ENCODE results near the gene KERA. TPM values are rescaled to one million over a fixed set of nuclear protein-coding genes. Genes with fewer than 3 reads are reported as not detected.

The KERA gene
- total RNA-seq, 1 donor from 2014 or later, result not detected

GRCh38 chr12:91023326-91024004 is 34.4 kb downstream of the KERA start:
- no peak overlapping the region for H3K27ac Mint-ChIP-seq
- no peaks in the 10 kb centered on the region for H3K4me1 Mint-ChIP-seq (ENCODE audit: low read depth)
- no peak overlapping the region for H3K4me3 Mint-ChIP-seq (ENCODE audit: low read depth)
- H3K9me3 Mint-ChIP-seq, result no peaks in the 10 kb centered on the region
- intact Hi-C loops (cut with micrococcal nuclease), result no loop called here
- H3K27me3 Mint-ChIP-seq (ENCODE audit: low read depth), result peaks cover 2% of the 10 kb centered on the region
- no peaks in the 10 kb centered on the region for H3K36me3 Mint-ChIP-seq (ENCODE audit: low read depth)
- DNase-seq (ENCODE audit: low spot score), result no peak

- Mint-ChIP-seq H3K4me1 (ENCODE audit: low read depth) (no peaks in the 10 kb centered on the region), H3K27me3 (ENCODE audit: low read depth) (peaks cover 2% of the 10 kb centered on the region), H3K4me3 (ENCODE audit: low read depth) (no peak overlapping the region), H3K36me3 (ENCODE audit: low read depth) (no peaks in the 10 kb centered on the region), H3K9me3 (no peaks in the 10 kb centered on the region), H3K27ac (no peak overlapping the region)
- intact Hi-C loops (cut with micrococcal nuclease), result no loop called here
- no peak for DNase-seq (ENCODE audit: low spot score)
These were observed 36.7 kb downstream of the KERA start for GRCh38 chr12:91021076-91021475.

- no peak for DNase-seq (ENCODE audit: low spot score)
- Mint-ChIP-seq H3K4me3 (ENCODE audit: low read depth) (no peak overlapping the region), H3K27ac (no peak overlapping the region), H3K36me3 (ENCODE audit: low read depth) (no peaks in the 10 kb centered on the region), H3K4me1 (ENCODE audit: low read depth) (no peaks in the 10 kb centered on the region), H3K27me3 (ENCODE audit: low read depth) (peaks cover 2% of the 10 kb centered on the region), H3K9me3 (no peaks in the 10 kb centered on the region)
- intact Hi-C loops (cut with micrococcal nuclease), result no loop called here
These were observed 38.4 kb downstream of the KERA start for GRCh38 chr12:91019455-91019854.

- no peak overlapping the region for H3K27ac Mint-ChIP-seq
- H3K9me3 Mint-ChIP-seq, result no peaks in the 10 kb centered on the region
- no peaks in the 10 kb centered on the region for H3K4me1 Mint-ChIP-seq (ENCODE audit: low read depth)
- no peak overlapping the region for H3K4me3 Mint-ChIP-seq (ENCODE audit: low read depth)
- no peak for DNase-seq (ENCODE audit: low spot score)
- intact Hi-C loops (cut with micrococcal nuclease), result no loop called here
- peaks cover 11% of the 10 kb centered on the region for H3K27me3 Mint-ChIP-seq (ENCODE audit: low read depth)
- H3K36me3 Mint-ChIP-seq (ENCODE audit: low read depth), result no peaks in the 10 kb centered on the region
These were observed 40.1 kb downstream of the KERA start for GRCh38 chr12:91017511-91018263.

- intact Hi-C loops (cut with micrococcal nuclease), result no loop called here
- no peaks in the 10 kb centered on the region for H3K9me3 Mint-ChIP-seq
- H3K27ac Mint-ChIP-seq, result no peak overlapping the region
- H3K36me3 Mint-ChIP-seq (ENCODE audit: low read depth), result no peaks in the 10 kb centered on the region
- H3K4me3 Mint-ChIP-seq (ENCODE audit: low read depth), result no peak overlapping the region
- H3K27me3 Mint-ChIP-seq (ENCODE audit: low read depth), result peaks cover 11% of the 10 kb centered on the region
- no peak for DNase-seq (ENCODE audit: low spot score)
- H3K4me1 Mint-ChIP-seq (ENCODE audit: low read depth), result no peaks in the 10 kb centered on the region
These were observed 40.8 kb downstream of the KERA start for GRCh38 chr12:91017043-91017442.

GRCh38 chr12:91009319-91009950 is 48.4 kb downstream of the KERA start:
- H3K27ac Mint-ChIP-seq, result no peak overlapping the region
- no peak overlapping the region for H3K4me3 Mint-ChIP-seq (ENCODE audit: low read depth)
- no peaks in the 10 kb centered on the region for H3K9me3 Mint-ChIP-seq
- peaks cover 31% of the 10 kb centered on the region for H3K27me3 Mint-ChIP-seq (ENCODE audit: low read depth)
- DNase-seq (ENCODE audit: low spot score), result no peak
- H3K4me1 Mint-ChIP-seq (ENCODE audit: low read depth), result peaks cover 23% of the 10 kb centered on the region
- H3K36me3 Mint-ChIP-seq (ENCODE audit: low read depth), result no peaks in the 10 kb centered on the region
- intact Hi-C loops (cut with micrococcal nuclease), result no loop called here

GRCh38 chr12:91007531-91008290 is 50.1 kb downstream of the KERA start:
- peaks cover 23% of the 10 kb centered on the region for H3K4me1 Mint-ChIP-seq (ENCODE audit: low read depth)
- no peak for DNase-seq (ENCODE audit: low spot score)
- H3K36me3 Mint-ChIP-seq (ENCODE audit: low read depth), result no peaks in the 10 kb centered on the region
- intact Hi-C loops (cut with micrococcal nuclease), result no loop called here
- H3K27me3 Mint-ChIP-seq (ENCODE audit: low read depth), result peaks cover 23% of the 10 kb centered on the region
- H3K27ac Mint-ChIP-seq, result peak overlapping the region; percentile 10
- H3K4me3 Mint-ChIP-seq (ENCODE audit: low read depth), result no peak overlapping the region
- no peaks in the 10 kb centered on the region for H3K9me3 Mint-ChIP-seq

GRCh38 chr12:91004872-91005271 is 53.0 kb downstream of the KERA start, which contains the start of gene EPYC:
TSS of gene EPYC (minus strand) at chr12:91004972. CDS start at chr12:91002565, 2,407 bp downstream.
- no peak within 1 kb of the TSS for H3K27ac Mint-ChIP-seq

GRCh38 chr12:91003737-91004136 is 54.1 kb downstream of the KERA start:
- Mint-ChIP-seq H3K27me3 (ENCODE audit: low read depth) (peaks cover 14% of the 10 kb centered on the region), H3K4me1 (ENCODE audit: low read depth) (peaks cover 16% of the 10 kb centered on the region)
- intact Hi-C loops (cut with micrococcal nuclease), result no loop called here

More at GRCh38 chr12:91004872-91005271, 53.0 kb downstream of the KERA start, which contains the start of gene EPYC:
- no peak for DNase-seq (ENCODE audit: low spot score)
- no peaks in the 10 kb centered on the region for H3K36me3 Mint-ChIP-seq (ENCODE audit: low read depth)
- H3K27me3 Mint-ChIP-seq (ENCODE audit: low read depth), result peaks cover 16% of the 10 kb centered on the region
- intact Hi-C loops (cut with micrococcal nuclease), result no loop called here
- H3K9me3 Mint-ChIP-seq, result no peaks in the 10 kb centered on the region
- H3K4me1 Mint-ChIP-seq (ENCODE audit: low read depth), result peaks cover 23% of the 10 kb centered on the region
- H3K4me3 Mint-ChIP-seq (ENCODE audit: low read depth), result no peak within 1 kb of the TSS

GRCh38 chr12:91001306-91001705 is 56.5 kb downstream of the KERA start:
- H3K9me3 Mint-ChIP-seq, result no peaks in the 10 kb centered on the region
- intact Hi-C loops (cut with micrococcal nuclease), result no loop called here
- no peak overlapping the region for H3K4me3 Mint-ChIP-seq (ENCODE audit: low read depth)
- H3K36me3 Mint-ChIP-seq (ENCODE audit: low read depth), result no peaks in the 10 kb centered on the region
- H3K27me3 Mint-ChIP-seq (ENCODE audit: low read depth), result peaks cover 13% of the 10 kb centered on the region
- H3K27ac Mint-ChIP-seq, result no peak overlapping the region
- DNase-seq (ENCODE audit: low spot score), result no peak
- H3K4me1 Mint-ChIP-seq (ENCODE audit: low read depth), result no peaks in the 10 kb centered on the region

More at GRCh38 chr12:91003737-91004136, 54.1 kb downstream of the KERA start:
- no peak overlapping the region for H3K4me3 Mint-ChIP-seq (ENCODE audit: low read depth)
- no peaks in the 10 kb centered on the region for H3K9me3 Mint-ChIP-seq
- no peaks in the 10 kb centered on the region for H3K36me3 Mint-ChIP-seq (ENCODE audit: low read depth)
- H3K27ac Mint-ChIP-seq, result no peak overlapping the region
- DNase-seq (ENCODE audit: low spot score), result no peak
